CD4-positive, alpha-beta T cell treated with Interleukin-4 for 1 hour (primary cell): ENCODE measurements around the gene POLA1.

Experiments used
- DNase-seq, 2 donors: peaks; one replicate each; pipeline ENCODE4 v3.0.0-alpha.2; 2020 to 2022

The POLA1 gene

DNA sequence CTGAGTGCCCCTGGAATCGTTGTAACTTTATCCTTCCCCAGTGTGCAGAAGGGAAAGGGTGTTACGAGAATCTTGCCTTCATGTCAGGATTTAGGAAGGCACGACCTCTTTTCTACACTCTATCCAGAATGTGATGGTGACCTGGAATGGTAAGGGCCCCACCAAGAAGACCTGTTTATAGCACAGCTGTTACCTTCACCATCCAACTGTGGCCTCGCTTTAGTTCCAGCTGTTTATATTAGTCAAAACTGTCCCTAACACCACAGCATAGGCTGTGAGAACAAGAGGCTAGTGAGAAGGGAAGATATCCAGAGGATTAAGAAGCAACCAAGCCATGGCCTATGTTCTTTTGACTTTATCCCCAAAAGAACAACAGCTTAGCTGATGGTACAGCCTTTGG is 294.0 kb downstream of the POLA1 start:
- no peak for DNase-seq

DNA sequence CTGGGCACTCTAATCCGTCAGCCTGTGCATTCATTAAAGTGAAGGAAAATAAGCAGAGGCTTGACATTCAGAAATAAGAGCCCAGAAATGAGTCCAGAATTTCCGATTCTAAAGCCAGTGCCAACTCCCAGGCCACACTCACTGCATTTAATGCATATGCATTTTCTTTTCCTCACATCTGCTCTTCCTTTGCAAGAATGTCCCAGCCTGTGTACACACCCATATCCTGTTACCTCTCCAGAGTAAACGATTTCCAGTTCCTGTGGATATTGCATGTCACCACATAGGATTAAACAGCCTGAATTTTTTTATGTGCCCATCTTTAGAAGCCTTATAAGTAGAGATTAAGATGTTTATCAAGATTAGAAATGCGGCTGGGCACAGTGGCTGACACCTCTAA is 294.6 kb downstream of the POLA1 start:
- DNase-seq = no peak

- no peak for DNase-seq
These were observed 296.8 kb downstream of the POLA1 start for GRCh38 chrX:24990535-24990934.

DNA sequence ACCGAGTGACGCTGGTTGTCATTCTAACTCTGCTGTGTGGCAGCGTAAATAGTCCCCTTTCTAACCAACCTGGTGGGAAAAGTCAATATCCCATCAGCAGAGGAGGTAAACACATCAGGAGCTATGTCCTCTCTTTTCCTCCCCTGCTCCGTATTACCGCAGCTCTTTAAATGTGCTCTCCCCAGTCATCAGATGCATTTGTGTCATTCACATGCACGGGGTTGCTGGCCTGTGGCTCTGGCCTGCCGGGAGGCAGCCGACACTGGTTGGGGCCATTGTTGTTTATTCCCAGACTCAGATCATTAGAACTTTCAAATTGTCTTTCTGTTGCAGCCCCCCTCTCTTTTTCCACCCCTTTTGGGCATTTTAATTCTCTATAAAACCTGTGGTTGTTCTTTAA is 300.2 kb downstream of the POLA1 start:
- DNase-seq = no peak

GRCh38 chrX:24996096-24996709 is 302.5 kb downstream of the POLA1 start:
- no peak for DNase-seq

- no peak for DNase-seq
These were observed 305.8 kb downstream of the POLA1 start for GRCh38 chrX:24999511-24999910.

GRCh38 chrX:25001808-25002660 is 308.3 kb downstream of the POLA1 start:
- DNase-seq = no peak

- DNase-seq = no peak
These were observed 308.9 kb downstream of the POLA1 start for GRCh38 chrX:25002661-25003020.

DNA sequence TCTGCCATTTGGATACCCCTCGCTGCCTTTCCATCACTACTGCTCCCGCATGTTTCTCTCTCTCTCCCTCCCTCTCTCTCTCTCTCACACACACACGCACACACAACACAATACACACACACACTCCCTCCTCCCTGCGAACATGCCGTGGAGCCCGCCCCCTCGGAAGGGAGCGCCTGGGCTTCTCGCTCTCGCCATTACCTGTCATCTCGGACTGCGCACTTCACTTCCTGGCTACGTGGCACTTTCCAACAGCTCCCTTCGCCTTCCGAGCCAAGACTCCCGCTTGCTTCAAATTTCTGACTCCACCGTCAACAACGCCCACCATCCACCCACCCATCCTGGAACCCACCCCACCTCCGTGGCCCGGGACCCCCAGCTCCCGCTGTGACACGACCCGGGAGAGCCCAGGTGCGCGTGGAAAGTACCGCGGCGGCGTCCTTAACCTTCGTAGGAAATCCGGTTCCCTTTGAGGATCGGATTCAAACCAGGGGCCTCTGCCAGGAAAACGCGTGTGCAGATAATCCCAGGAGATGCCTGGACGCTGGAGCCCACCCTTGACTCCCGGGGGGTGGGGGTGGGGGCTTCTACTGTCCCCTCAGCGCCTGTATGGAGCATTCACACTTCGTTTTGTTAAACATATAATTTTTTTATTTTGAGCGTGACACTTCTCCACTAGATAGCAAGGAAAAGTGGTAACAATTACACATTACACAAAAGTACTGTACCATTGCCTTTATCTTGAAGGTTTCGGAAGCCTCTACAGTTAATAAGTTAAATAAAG is 309.5 kb downstream of the POLA1 start:
- no peak for DNase-seq

DNA sequence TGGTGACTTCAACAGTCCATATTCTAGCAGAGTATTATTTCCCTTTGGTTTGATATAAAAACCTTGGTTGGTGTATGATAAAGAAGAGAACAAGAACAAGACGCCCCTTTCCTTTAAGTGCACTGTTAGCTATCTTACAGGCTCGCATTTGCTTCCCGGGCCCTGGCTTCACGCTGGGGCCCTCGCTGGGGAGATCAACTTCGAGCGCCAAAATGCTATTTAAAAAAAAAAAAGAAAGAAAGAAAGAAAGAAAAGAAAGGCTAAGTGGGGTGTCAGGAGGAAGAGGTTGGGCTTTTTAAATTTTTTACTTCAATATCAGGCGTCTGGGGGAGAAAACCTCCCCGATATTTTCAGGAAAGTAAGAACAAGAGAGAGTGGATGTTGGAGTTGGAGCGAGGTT is 310.3 kb downstream of the POLA1 start:
- no peak for DNase-seq

DNA sequence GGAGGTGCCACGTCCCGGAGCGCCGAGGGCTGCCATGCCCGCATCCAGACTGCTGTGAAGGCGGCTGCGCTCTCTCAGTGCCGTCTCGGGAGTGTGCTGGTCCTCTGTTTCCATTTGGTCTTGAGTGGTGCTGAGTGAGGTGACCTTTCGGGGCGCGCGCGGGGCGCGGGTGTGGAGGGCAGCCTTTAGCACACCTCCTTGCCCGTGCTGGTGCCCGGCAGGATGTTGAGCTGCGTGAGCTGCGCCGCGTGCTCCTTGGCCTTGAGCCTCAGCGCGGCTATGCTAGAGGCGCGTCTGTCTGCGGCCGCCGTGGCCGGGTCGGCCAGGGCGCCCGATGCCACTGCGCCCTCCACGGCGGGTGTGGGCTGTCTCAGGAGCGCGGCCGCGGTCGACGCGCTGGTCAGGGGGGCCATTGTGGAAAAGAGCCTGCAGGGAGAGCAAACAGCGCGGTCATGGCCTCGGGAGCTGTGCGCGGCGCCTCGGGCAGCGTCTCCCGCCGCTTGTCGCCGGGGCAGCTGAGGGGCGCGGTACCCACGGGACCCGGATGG is 310.8 kb downstream of the POLA1 start:
- DNase-seq = no peak

DNA sequence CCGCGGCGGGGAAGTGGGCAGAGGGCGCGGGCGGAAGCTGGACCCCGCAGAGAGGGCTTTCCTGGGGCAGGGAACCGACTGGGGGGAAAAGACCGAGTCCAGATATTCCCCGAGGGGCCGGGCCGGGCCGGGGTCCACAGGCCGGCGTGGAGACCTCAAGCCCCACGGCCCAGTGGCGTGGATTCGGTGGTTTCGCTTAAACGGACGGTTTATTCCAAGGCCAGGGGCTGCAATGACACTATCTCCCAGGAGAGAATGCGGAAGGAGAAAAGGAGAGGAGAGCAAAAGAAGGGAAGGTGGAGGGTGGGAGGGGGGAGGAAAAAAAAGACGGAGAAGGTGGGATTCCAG is 311.3 kb downstream of the POLA1 start:
- no peak for DNase-seq

DNA sequence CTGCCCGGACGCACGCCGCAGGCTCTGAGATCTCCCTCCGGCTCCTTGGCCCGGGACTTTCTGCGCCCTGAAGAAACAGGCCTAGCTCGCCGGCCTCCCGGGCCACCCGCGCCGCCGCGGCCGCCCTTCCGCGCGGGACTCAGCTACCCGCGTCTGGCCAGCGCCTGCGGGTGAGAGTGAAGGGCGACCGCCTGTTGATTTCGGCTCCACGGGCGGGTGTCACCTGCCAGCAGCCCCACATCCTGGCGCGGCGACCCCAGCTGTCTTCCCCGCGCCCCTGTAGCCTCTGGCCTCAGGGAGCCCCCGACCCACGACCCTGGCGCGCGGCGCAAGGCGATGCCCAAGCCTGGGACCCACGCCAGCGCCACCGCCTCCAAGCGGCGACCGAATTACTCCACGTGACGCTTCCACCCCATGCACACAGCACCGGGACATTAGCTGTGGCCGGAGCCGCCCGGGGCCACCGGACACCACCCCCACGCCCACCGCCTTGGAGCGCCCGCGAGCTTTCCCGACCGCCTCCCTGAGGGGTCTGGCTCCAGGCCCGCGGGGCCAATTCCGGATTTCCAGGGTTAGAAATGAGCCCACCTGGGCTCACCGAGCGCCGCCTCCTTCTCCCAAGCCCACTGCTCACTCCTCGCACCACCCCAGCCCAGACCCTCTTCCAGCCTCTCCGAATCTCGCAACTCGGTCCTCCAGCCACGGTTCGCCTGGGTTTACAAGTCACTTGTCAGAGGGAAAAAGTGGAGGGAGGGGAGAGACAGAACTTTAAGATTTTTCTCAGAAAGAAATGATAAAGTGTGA is 311.9 kb downstream of the POLA1 start:
- DNase-seq = no peak

- DNase-seq = no peak
These were observed 312.9 kb downstream of the POLA1 start for GRCh38 chrX:25006586-25007058.

DNA sequence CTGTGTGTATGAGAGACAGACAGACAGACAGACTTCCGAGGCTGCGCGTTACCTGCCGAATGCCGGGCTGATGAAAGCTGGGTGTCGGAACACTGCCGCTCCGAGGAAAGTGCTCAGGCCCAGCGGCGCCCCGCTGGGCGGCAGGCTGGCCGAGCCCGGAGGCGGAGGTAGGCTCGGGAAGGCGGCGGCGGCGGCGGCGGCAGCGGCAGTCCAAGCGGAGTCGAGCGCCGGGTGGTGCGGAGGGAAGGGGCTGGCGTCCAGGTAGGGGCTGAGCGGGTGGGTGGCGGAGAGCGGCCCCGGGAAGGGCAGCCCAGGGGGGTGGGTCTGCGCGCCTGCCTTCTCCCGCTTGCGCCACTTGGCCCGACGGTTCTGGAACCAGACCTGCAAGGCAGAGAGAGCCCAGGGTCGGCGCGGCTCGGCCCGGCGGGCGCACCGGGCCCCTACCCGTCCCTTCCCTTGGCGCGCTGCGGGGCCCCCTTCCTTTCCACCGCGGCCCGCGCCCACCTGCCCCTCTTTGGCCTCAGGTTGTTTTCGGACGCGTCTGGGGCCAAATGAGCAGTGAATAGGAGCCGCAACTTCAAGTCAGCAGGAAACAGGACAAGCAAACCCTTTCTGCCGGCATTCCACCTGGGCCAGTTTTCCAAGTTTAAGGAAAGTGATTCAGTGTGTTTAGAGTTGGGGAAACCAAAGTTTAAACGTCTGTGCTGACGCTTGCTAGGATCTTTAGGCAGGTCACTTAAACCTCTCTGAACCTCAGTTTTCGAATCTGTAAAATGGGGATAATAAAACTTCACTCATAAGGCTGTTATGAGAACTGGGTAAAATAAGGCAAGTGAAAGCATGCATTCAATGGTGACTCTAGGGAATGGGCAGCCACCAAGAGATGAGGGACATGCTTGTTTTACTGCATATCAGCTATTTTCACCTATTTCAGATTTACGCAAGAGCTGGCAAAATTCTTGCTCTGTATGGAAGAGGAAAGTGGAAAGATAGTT is 313.6 kb downstream of the POLA1 start:
- DNase-seq = no peak

DNA sequence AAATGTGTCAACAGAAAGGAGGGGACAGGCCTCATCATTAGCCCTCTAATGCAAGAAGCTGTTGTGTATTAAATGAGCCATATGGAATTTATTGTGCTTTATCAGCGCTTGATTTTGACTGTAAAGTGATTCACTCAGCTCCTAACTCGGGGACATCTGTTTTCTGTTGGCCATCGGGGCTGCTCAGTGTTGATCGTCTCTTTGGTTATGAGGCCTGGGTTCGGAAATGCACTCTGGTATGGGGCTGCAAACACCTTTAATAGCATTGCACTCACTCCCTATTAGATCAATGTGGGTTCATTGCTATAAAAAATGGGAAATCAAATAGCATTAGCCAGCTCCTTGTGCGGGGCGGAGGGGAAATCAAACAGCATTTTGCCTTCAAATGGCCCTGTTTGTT is 315.7 kb downstream of the POLA1 start:
- no peak for DNase-seq

DNA sequence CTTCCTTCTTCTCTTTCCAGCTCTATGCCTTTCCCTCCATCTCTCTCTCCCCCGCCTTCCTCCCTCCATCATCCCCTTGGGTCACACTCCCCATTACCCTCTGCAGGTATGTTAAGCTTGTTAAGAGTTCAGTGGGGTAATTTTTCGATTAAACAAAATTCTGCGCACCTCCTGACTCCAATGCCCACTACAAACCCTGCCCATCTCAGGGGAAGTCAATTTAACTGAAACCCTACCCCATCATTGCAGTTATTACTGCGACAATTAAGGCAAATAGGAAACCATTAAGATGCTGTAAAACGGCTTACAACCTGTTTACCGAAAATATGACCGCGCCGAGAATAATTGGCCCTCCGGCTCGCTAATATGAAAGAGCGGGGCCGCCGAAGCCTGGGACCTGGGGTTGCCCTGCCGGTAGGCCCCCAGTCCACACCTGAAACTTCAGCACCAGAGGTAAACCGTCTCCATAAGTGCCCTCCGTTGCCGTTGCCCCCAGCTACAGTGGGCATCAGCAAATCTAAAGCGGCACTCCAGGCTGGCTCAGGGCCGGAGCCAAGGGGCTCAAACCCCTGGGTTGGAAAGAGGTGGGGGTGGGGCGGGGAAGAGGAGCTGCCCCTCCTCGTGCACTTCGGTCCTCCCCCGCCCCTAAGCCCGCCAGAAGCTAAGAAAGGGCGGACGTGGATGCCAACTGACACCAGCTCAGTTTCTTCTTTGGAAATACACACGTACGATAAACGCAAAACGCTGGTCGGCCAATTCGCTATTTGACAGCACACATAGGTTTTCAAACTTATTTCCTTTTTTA is 317.3 kb downstream of the POLA1 start:
- no peak for DNase-seq

GRCh38 chrX:25011589-25012432 is 318.1 kb downstream of the POLA1 start:
- no peak for DNase-seq

DNA sequence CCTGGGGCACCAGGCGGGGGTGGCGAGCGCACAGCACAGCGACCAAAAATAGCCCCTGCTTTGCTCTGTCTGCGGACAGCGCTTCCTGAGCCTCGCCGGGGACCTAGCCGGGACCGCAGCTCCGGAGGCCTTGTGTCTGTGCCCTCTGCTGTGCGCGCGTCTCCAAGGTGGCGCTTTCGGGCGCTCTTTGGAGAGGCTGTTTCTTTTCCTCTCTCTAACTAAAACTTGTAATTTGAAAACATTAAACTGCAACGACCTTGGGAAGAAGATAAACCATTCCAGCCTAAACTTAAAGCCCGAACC is 318.7 kb downstream of the POLA1 start:
- DNase-seq = no peak
